GM15510 (cell line): ENCODE results near the gene NAT10.

Source experiments
- POLR2A ChIP-seq: IDR thresholded peaks from 3 replicates; pipeline ENCODE4 v1.6.1; 2011; ENCODE audit warnings: borderline replicate concordance; ENCODE audit not compliant: insufficient read length; ENCODE audit errors: extremely low read depth

The NAT10 gene

DNA sequence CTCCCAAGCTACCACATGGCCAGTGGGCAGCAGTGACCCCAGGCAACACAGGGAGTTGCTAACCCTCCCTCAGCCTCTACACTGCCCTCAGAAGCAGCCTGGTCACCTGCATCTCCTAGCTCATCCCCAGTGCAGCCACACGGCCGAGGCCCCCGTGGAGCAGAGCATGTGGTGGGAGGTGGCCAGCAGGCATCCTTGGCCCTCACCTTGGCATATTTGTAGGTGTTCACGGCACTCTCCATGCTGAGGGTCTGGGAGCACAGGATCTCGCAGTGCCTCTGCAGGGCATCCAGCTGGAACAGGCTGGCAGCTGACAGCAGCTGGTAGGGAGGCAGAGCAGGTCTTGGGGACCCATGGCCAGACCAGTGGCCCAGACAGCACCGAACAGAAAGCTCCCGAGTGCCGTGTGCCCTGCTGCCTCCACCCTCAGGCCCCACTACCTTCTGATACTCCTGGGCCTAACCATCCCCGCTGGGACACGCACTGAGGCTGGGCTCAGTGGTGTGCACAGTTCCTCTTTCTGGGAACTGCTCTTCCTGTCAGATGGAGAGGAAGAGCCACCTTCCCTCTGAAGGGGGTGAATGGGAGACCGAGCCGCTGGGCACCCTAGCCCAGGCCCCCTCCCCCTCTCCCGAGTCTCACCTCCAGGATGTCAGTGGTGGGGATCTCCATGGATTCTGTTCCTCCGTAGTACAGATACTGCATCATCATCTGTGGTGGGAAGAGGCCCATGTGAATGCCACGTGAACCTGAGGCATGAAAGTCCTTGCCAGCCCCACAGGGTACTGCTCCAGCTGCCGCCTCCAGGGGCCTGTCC, 48.8 kb downstream of the NAT10 start:
- TF ChIP-seq POLR2A: no peak

DNA sequence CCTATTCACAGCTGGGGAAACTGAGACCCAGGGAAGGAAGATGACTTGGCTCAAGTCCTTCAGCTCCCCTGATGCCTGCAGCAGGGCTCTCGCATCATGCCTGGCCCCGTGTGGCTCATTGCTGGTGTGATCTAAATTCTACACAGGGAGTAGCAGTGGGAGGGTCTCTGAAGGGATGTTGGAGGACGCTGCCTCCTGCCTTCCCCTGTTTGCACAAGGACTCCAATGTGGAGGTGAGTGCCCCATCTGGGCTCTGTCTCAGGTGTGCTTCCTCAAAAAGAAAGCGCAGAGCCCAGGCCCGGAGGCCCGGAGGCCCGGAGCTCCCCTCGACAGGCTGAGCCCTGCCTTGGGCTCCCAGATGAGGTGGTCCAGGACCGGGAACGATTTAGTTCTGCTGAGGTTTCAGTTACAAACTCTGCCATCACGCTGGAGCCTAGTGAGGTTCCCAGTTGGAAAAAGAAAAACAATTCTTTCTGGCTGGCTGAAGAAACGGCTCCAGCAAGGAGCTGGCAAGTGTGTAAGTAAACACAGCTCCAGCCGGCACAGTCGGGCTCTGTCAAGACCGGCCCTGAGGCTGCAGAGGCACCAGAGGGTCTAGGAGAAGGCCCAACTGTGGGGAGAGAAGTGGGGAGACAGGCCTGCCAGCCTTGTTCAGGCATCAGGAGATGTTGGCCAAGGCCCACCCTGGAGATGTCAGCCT, 49.8 kb downstream of the NAT10 start:
- no peak for TF ChIP-seq POLR2A

DNA sequence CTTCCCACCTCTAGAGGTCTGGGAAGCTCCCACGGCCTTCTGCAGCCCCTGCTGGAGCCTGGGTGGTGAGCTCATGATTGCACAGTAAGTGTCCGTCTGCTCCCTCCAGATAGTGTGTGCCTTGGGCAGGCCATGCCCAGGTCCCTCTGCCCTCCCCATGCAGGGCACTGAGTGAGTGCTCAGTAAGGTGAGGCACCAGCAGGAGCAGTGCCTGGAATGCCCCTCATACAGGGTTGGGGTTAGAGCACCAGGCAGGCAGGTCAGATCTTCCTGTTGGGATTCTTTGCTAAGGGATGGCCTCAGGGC, 50.3 kb downstream of the NAT10 start:
- no peak for TF ChIP-seq POLR2A

DNA sequence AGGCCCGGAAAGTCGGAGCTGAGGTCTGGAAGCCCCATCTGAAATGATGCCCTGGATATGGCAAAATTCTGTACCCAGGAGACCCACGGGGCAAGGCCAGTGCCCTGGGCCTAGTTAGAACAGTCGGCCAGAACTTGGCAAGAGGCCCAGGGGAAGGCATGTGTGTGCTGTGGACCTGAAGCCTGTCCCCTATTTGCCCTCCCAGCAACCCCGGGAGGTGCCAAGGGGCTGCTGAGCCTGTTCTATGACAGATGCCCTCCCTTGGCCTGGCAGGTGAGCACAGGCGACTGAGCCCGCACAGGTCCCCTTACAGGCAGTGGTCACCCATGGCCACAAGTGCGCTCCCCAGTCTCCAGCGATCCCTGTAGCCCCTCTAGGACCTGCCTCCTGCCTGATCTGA, 51.7 kb downstream of the NAT10 start:
- TF ChIP-seq POLR2A: no peak

DNA sequence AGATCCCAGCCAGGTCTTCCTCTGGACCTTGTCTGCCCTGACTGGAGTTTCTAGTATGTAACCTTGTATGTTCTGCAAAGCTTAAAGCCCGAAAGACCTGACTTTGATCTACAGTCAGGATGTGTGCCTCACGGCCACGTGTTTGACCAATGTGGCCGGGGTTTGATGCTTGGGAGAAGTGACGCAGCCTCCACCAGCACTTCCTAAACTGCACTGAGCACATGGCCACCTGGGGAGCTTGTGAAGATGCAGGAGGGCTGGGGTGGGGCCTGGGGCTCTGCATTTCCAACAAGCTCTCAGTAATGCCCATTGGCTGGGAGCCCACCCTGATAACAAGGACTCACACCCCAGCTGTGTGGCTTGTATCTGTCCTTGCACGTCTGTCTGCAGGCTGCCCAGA, 53.2 kb downstream of the NAT10 start:
- TF ChIP-seq POLR2A: no peak

DNA sequence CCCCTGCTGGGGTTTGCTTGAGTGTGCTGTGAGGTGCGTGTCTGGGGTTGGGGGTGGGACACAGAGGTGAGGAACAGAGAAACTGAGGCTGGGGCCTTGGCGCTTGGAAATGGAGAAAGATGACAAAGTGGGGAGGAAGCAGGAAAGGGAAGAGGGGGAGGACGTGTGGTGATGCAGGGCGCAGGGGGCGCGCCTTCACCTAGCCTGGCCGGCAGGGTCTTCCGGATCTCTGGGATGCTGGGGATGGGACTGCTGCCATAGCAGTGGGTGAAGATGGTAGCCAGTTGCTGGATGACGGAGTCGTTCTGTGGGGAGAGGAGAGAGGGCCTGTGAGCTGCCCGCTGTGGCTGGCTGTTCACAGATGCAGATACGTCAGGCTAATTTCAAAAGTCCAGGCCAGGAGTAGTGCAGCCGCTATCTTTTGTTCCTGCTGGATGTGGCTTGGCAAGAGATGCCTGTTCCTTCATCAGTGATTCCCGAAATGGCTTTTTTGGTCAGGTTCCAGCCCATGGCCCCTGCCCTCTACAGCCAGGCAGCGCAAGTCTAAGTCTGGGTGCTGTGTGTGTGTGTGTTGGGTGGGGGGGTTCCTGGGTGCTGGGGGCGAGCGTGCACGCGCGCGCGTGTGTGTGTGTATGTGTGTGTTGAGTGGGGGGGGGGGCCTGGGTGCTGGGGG, 54.8 kb downstream of the NAT10 start:
- no peak for TF ChIP-seq POLR2A

DNA sequence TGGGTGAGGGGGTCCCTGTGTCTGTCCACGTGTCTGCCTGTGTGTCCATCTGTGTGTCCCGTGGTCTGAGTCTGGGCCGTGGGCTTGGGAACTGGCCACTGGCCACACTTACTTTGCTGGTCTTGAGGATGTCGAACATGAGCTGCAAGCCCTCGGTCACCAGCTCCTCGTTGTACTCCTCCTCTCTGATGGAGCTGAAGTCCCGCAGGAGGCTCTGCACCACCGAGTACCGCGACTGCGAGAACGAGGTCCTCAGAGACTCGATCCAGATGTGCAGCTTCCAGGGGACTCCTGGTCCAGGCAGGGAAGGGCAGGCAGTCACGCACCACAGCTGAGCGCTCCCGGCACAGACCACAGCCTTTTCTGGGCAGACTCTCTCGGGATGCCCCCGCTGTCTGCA, 55.4 kb downstream of the NAT10 start:
- no peak for TF ChIP-seq POLR2A

DNA sequence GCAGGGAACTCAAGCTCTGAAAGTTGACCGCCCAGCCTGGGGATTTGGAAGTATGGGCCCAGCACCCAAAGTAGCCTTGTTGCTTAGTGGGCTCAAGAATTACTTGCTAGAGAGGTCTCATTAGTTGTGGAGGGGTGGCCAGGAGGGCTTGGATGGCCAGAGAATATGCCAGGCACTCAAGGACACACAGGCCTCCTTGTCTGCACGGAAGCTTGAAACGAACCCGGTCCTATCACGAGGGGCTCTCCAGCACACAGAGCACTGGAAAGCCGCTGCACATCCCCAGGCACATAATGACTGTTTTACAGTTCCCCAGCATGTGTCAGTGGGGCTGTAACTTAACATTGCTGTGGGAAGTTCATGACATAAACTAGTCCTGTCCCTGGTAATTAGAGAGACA, 55.9 kb downstream of the NAT10 start:
- no peak for TF ChIP-seq POLR2A

DNA sequence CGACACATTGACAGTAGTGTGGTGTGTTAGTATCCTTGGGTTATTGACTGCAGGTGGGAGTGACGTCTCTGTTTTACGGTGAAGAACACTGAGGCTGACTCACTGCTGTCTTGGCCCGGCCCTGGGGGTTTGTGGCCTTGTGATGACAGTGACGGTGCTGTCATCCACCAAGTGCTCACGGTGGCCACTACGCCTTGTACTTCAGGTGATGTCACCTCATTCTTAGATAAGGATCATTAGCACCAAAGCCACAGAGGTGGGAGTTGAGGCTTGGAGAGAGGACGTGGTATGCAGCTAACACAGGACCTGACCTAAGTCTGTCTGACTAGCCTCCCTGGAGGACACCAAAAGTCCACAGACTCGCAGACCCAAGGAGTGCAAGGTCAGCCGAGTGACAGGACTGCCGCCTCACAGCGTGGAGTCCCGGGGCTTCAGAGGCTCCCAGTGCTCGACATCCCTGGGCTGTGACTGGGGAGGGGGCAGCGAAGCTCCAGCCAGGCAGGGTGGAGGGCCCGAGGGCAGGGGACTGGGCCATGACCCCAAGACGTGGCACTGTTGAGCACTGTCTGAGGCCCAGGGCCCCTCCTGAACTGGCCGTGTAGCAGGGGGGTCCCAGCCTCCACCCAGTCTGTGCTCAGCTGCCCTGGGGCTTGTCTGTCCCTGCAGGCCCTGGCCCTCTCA, 56.5 kb downstream of the NAT10 start:
- TF ChIP-seq POLR2A: no peak

DNA sequence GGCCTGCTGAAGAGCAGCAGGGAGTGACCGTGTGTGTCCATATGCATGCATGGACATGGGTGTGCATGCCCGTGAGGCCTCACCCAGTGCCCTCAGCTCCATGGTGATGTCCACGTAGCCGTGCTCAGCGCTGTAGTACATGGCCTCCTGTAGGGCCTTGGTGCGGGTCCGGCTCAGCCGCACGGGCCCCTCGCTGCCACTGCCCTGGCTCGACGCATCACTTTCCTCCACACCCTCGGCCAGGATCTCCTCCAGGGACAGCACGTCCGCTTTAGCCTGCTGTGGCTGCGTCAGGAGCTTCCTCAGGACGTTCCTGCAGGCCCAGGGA, 57.0 kb downstream of the NAT10 start:
- no peak for TF ChIP-seq POLR2A

DNA sequence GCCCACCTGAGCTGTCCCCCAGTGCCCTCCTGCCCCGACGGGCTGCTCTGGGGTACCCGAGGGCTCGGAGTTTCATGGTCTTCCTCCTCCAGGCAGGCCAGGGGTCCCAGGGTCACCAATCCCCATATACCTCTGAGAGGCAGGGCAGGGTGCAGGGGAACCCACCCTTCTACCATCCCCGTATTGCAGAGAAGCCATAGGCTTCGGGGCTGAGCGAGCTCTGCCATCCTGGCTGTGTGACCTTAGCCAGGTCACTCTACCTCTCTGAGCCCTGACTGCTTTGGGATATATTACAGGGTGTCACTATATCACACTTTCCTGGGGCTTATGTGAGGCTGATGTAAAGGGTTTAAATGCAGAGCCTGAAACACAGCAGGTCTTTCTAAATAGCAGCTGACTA, 57.4 kb downstream of the NAT10 start:
- TF ChIP-seq POLR2A: no peak

DNA sequence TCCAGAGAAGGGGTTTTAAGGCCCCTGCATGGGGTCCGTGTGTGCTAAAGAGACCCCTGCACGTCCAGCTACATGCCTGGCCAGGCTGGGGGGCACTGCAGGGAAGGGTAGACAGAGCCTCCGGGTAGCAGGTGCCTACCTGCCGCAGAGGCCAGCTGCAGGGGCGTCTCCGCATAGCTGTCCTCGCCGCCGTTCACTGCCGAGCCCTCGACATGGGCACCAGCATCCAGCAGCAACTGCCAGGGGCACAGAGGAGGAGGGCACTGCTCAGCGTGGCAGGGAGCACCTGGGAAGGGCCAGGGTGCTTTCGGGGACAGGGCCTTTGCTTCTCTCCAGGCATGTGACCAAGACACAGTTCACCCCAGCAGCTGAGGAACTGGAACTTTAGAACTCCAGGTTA, 59.7 kb downstream of the NAT10 start:
- no peak for TF ChIP-seq POLR2A

DNA sequence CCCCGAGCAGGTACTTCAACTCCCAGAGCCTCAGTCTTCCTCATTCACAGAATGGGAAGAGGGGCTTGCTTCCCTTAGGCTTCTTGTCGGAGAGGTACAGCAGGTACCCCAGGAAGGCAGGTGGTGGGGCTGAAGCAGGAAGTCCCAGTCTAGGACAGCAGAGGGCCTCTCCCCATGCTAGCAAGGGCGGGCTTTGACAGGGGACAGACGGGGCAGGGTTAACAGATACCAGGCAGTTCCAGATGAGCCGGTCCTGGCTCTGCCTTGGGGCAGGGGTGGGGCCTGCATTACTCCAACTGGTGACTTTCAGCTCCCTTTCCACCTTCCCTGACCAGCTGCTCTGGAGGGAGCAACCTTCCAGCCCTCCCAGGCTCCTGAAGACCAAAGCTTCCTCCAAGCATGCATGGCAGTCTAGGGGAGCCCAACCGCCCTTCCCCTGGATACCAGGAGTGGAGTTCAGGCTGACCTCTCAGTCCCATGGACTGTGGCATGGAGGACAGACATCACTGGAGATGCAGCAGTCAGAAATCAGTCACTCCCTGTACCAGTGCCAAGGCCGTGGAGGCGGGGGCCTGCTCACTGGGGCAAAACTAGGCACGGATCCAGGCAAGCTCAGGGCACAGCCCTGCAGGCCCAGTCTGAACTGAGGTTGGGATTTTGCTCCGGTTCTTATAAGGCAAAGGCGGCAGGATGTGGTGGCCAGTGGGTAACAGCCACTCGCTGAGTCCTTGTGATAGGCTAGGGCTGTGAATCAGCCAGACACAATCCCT, 60.5 kb downstream of the NAT10 start:
- no peak for TF ChIP-seq POLR2A
